Stimulated activated CD4-positive, alpha-beta T cell treated with anti-CD3 and anti-CD28 coated beads, Interleukin-2, amount 100 ng/mL, for 24 hours (primary cell): Measurements from ENCODE around the gene ULK2.
"Not testable (repeated sequence)": the region's sequence is repeated elsewhere in the genome, so short reads cannot be mapped to it uniquely, and the experiment has no call there.

Experiments used
- DNase-seq, 2 donors: peaks; one replicate each; pipeline ENCODE4 v3.0.0-alpha.2; 2020

ULK2 gene

GRCh38 chr17:19860647-19861177 lies 7.0 kb downstream of the ULK2 start:
- not testable (repeated sequence) for DNase-seq

- DNase-seq, result no peak
Observed at GRCh38 chr17:19857640-19858039, 10.1 kb downstream of the ULK2 start.

- DNase-seq, result no peak
Observed at GRCh38 chr17:19833914-19834313, 33.8 kb downstream of the ULK2 start.

GRCh38 chr17:19830061-19830460 lies 37.7 kb downstream of the ULK2 start:
- DNase-seq, result no peak

GRCh38 chr17:19812407-19812806 lies 55.3 kb downstream of the ULK2 start:
- DNase-seq, result no peak

GRCh38 chr17:19805006-19805405 lies 62.7 kb downstream of the ULK2 start:
- DNase-seq, result no peak

- no peak for DNase-seq
Observed at GRCh38 chr17:19800571-19800970, 67.2 kb downstream of the ULK2 start.

- no peak for DNase-seq
Observed at GRCh38 chr17:19799796-19800195, 67.9 kb downstream of the ULK2 start.

GRCh38 chr17:19796457-19796856 lies 71.3 kb downstream of the ULK2 start:
- no peak for DNase-seq

- DNase-seq, result no peak
Observed at GRCh38 chr17:19791918-19792550, 75.7 kb downstream of the ULK2 start.

- DNase-seq, result no peak
Observed at GRCh38 chr17:19787733-19788357, 79.9 kb downstream of the ULK2 start.

- DNase-seq, result no peak
Observed at GRCh38 chr17:19785854-19786253, 81.9 kb downstream of the ULK2 start.

GRCh38 chr17:19781488-19782458 lies 86.0 kb downstream of the ULK2 start:
- DNase-seq, result no peak

GRCh38 chr17:19780846-19781245 lies 86.9 kb downstream of the ULK2 start:
- no peak for DNase-seq

- no peak for DNase-seq
Observed at GRCh38 chr17:19773534-19773933, 94.2 kb downstream of the ULK2 start.

- DNase-seq, result no peak
Observed at GRCh38 chr17:19771971-19772630, 95.6 kb downstream of the ULK2 start.

GRCh38 chr17:19770985-19771735 lies 96.6 kb downstream of the ULK2 start:
- no peak for DNase-seq

GRCh38 chr17:19769946-19770652 lies 97.6 kb downstream of the ULK2 start:
- DNase-seq, result no peak

GRCh38 chr17:19768046-19768782 lies 99.5 kb downstream of the ULK2 start:
- peak in 1 of 2 donors; percentile 16 for DNase-seq

GRCh38 chr17:19766421-19767270 lies 101.1 kb downstream of the ULK2 start:
- peak; percentile 86 to 88 for DNase-seq
